HT-29 (cell line): ENCODE data around the gene PXN. TPM values are rescaled to one million over a fixed set of nuclear protein-coding genes. Genes with fewer than 3 reads are reported as not detected.
"Not testable (repeated sequence)": the region's sequence is repeated elsewhere in the genome, so short reads cannot be mapped to it uniquely, and the experiment has no call there.

Experiments
- DNase-seq: peaks from one replicate; pipeline ENCODE4 v3.0.0-alpha.2; 2015; ENCODE audit warnings: low spot score
- total RNA-seq: library from RNA; depleted of rRNA; stranded (reverse); fragments of >200 nt; shearing (Covaris generic); gene quantifications from 2 replicates; pipeline ENCODE4 v1.2.3, GENCODE V29; 2014

PXN gene
- total RNA-seq, 1 experiment from 2014 or later, result 63.0 TPM

DNA sequence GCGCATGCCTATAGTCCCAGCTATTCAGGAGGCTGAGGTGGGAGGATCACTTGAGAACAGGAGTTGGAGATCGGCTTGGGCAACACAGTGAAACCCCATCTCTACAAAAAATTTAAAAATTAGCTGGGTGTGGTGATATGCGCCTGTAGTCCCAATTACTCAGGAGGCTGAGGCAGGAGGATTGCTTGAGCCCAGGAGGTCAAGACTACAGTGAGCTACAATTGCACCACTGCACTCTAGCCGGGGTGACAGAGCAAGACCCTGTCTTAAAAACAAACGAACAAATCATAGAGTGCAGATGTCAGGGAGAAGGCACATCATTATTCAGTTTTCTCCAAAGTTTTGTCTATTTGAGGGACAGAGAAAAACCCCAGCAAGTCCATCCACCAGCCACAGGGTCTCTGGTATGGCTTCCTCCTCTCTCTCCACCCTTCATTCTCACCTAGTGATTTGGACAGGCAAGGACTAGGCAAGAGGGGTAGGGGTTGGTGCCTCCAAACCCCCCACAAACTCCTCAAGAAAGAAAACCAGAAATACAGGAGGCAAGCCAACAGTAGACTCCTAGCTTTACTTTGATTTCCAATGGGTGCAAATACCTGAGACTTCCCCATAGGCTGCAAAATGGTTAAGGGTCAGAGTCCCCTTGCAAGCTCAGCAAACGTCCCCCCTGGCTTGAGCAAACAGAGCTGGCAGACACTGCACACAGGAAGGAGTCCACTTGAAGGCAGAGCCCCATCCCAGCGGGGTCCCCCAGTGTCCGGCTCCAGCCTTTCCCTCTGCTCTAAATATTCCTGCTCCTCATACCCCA is 38.1 kb downstream of the PXN start:
- DNase-seq, result no peak

DNA sequence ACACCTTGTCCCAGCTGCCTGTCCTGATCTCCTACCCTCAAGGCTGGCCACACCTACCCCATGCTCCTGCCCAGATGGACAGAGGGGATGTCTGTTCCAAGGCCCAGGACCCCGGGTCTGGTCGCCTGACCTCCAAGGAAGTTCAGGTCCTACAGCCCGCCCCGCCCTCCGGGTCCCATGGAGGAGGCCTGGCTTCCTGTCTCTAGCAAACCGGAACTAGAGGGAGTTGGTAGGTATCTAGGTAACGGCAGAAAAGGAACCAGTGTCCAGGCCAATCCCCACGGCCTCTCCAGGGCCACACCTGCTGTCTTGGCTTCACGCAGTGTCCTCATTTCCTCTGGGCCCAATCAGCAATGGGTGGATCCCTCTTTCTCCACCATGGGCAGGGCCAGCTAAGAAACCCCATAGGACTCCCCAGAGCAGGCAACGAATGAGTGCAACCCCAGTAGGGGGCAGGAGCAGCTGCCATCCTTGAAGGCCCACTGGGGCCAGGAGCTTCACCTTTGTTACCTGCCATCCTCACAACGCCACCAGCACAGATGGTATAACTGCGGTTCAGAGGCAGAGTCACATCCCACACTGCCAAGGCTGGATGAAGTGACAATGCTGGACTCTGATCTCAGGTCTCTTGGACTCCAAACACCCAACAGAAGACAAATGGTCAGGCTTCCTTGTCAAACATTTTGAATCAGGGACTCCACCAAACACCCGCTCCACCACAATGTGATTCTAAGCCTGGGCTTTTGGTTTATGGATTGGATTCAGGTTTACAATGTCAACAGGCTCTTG is 39.5 kb downstream of the PXN start:
- peak; percentile 58 for DNase-seq

DNA sequence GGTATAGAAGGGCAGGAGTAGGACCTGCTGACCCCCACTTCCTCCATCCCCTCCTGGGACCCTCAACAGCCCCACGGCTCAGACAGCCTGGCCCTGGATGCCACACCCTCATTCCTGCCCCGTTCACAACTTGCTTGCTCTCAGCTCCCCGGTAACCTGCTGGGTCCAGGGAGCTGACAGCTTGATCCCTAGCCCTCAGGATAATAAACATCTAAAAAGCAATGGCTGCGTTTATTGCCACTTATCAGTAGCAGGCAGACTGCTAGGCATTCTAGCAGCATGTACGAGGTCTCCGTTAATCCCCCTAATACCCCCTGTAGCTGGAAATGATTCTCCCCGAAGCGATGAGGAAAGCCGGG is 40.4 kb downstream of the PXN start:
- DNase-seq, result no peak

DNA sequence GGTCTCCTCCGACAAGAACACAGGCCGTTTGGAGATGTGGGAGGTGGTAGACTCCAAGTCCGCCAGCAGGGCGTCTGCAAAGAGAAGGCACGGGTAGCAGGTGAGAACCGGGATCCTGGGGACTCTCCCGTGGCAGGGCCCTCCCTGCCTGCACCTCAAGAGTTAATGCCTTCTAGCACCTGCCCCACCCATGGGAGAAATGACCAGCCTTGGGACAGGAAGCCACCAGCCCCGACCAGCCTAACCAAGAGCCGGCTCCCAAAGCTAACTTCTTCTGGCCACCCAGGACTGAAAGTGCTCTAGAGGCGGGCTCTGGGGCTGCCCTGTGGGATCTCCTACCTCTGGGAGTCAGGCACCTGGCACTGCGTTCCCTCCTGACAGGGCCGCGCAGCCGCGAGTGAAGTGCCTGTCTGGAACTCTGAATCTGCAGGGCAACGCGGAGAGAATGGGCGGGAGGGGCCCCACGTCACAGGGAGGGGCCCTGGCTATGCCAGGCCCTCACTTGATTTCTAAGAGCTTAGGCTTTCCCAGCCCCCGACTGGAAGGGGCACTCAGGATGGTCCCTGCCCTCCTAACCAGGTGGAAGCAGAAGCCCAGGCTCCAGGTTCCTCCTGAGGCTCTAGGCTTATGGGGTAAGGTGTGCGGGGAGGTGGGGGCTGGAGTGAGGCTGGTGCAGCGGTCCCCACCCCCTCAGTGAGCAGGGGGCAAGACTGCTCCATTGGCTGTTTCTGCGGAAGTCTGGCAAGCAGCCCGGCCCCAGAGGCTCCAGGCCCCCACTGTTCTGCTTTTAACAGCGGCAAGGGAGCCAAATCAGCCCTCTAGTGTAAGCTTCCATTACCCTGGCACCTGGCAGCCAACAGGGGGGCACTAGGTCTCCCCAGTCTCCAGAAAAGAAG is 41.0 kb downstream of the PXN start:
- peak; percentile 85 for DNase-seq

DNA sequence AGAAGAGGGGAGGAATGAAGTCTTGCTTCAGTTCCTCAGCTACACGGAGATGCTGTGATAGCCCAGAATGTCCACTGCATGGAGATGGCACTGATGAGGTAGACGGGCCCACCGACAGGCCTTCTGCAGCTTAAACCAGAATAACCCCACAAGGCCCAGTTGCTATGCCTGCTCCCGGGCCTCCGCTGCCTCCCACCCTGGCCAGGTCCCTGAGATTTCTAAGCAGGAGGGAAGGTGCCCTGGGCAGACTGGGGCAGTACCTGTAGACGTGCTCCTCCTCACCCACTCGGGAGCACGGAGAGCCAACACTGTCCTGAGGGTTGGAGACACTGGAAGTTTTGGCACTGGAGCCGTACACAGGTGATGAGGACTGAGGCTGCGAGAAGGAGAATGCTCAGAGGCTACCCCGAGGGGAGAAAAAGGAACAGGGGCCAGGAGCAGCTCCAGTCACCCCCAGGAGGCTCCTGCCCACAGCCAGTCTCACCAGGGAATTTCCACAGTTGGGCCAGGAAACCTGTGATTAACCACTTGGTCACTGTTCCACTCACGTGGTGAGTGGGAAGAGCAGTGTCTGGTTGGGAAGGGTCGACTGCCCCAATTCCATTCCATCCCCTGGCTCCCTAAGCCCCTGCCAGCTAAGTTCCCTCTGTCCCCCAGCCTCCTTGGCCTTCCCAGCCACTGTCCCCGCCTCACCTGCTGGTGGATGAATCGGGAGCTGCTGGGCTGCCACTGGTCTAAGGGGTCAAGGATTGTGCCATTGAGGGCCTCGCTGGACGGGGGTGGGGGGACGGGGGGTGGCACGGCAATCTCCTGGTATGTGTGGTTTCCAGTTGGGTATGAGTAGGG is 41.8 kb downstream of the PXN start:
- no peak for DNase-seq

DNA sequence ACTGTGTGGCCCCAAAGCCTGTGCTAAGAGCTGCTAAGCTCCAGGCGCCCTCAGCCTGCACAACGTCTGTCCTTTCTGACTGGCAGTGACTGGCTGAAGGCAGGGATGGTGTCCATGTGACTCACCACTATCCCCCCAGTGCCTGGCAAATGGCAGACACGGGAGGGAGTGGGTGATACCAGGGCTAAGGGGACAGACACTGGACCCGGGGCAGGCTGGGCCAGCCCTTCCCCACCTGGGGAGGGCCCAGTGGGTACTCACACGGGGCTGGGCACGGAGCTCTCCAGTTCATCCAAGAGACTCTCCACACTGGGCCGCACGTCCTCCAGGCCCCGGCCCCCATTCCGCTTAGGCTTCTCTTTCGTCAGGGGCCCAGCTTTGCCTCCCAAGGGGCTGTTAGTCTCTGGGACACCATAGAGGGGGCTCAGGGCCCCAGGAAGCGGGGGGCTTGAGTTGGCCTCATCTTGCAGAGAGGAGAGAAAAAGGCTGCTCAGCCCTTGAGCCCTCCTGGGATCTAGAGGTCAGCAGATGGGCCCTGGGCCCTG is 43.2 kb downstream of the PXN start:
- DNase-seq, result no peak

DNA sequence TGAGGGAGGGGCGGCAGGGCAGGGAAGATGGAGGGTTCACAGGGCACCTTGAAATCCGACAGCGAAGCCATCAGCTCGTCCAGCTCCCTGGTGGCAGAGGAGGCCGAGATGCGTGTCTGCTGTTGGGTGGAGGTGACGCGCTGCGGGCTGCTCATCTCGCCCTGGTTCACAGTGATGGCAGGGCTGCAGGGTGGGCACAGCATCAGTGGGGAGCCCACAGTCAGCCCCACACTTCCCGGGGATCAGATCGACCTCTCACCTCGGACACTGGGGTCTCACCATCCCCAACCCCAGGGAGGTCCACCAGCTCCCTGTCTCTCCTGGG is 44.0 kb downstream of the PXN start:
- DNase-seq, result no peak

DNA sequence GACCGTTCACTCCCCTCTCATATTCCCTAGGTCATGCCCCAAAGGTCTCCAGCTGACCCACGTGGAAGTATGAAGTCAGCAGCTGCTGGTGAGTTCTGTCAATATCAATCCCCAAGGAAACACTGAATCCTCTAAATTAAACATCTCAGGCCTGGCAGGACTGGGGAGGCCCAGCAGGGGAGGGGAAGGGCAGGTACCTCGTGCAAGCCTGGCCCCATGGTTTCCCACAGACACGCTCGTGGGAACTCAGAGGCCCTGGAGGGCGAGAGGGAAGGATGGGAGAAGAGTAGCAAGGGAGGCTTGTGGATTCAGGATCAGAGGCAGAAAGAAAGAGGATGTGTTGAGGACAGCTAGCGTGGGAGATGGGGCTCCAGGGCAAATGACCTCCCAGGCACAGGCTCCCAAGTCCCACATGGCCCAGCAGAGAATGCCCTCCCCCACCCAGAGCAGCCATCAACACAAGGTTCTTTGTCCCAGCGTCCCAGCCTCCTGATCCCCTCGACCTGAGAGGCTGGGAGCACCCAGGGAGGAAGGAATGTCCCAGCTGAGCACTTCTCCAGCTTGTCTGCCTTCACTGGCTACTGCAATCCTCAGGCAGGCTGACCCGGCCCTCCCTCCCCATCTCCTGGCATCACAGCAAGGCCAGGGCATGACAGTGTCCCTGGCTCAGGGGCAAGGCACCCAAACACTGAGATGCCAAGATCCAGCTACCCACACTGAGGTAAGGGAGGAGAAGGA is 44.5 kb downstream of the PXN start:
- DNase-seq, result no peak

DNA sequence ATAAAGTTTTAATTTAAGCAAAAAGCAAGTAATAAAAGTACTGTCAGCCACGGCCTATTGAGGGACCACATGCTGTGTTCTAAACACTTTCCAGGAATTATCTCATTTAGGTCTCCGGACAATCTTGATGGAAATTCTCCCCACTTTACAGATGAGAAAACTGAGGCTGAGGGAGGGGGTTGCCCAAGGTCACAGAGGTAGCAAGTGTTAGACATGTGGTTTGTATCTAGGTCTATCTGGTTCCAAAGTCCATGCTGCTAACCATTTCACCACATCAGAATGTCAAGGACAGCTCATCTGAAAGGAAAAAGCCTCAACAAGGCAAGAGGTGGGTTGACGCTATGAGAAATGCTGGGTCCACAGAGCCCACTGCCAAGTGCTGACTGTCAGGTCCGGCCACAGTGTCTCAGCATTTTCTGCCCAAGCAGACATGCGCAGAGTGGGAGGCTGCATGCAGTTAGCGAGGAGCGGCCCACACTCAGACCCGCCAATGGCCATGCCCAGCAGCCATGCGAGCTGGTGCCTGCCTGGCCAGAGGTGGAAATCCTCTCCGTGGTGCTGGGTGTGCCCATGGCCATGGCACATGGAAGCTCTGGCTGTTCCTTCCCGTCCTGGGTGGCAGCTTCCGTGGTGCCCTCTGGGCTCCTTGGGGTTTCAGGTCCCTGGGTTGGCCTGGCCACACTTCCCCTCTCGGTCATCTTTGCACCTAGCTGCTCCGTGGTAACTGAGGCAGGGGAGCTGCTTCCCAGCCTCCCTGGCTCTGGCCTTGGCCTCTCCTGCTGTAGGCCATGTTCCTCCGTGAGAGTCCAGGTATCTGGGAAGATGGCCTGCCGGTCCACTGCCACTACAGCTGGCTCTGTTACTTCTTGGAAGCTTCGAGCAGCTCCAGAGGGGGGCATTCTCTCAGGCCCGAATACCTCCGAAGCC is 46.6 kb downstream of the PXN start:
- no peak for DNase-seq

DNA sequence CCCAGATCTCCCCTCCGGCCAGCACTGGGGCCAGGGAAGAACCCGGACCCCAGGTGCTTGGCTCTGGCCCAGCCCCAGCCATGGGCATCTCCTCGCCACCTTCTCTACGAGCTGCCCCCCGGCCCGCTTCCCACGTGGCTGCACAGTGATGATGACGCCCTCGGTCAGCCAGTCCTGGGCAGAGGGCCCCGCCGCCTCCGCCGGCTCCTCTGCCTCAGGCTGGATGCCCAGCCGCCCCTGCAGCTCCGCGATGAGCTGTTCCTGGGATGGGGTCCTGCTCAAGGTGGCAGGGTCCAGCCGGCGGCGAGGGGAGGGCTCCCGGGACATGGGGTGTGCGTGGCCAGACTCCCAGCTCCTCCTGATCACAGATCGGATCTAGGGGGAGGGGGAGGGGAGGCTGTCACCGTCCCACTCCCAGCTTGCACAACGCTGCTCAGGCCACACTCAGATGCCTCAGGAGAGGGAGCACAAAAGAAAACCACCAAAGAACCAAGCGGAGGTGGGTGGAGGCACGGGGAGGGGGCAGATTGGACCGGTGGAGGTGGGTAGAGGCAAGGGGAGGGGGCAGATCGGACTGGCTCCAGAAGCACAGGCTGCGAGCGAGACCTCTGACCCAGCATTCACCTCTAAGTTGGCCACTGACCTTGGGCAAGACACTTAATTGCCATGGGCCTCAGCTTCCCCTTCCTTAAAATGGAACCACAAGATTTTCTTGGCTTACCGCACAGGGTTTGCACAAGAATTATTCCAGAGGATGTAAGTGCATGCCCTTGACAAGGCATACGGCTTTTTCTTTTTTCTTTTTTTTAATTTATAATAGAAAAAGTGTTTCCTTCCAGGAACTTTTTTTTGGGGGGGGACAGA is 48.6 kb downstream of the PXN start:
- no peak for DNase-seq

DNA sequence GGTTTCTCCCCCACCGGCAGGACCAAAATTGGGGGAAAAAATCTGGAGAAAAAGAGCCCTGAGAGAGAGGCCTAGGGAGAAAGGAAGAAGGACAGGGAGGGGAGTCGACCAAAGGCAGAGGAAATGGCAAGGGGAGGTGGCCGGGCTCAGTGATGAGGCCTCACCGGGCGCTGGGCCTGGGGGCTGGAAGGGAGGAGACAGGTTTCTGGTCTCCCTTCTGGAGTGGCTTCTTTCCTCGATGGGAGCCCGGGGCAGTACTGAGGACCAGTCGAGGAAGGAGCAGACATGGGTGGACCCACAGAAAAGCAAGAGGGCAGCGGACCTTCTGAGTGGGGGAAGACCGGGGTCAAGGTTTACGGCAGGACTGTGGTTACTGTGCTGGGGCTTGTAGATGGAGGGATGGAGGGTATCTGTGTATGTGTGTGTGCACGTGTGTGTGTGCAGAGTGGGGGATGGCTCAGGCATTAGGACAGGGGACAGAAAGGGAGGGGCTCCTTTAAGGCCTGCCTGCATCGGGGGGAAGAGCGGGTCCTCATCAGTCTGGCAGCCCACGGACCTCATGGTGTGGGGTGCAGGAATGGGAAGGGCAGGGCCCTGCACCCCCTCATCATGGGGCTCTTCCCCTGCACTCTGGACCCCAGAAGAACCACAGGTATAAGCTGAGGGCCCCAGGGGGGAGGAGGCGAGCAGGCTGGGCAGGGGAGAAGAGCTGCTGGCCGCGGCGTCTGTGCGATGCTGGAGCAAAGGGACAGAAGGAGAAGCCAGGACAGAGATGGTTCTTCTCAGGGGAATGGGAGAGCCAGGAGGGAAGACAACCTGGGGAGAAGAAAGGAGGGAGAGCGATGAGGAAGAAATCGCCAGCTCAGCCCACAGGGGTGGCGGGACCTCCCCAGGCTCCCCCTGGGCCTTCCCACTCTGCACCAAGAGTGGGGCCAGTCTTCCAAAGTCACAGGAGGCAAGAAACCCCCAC is 49.5 kb downstream of the PXN start:
- no peak for DNase-seq

DNA sequence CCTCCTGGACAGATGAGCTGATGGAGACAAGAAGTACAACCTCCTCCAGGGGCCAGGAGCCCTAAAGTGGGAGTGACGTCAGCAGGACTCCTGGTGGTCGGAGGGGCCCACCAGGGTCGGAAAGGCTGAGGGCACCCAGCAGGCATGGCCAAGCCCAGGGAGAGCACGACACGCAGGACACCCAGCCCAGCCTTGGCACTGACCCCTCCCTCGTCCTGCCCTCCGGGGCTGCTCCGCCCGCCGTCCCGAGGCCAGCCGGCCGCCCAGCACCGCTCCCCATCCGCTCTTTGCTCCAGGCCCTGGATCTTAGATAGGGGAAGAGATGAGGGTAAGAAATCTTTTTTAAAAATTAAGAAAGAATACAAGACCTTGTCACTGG is 50.2 kb downstream of the PXN start:
- DNase-seq, result no peak

DNA sequence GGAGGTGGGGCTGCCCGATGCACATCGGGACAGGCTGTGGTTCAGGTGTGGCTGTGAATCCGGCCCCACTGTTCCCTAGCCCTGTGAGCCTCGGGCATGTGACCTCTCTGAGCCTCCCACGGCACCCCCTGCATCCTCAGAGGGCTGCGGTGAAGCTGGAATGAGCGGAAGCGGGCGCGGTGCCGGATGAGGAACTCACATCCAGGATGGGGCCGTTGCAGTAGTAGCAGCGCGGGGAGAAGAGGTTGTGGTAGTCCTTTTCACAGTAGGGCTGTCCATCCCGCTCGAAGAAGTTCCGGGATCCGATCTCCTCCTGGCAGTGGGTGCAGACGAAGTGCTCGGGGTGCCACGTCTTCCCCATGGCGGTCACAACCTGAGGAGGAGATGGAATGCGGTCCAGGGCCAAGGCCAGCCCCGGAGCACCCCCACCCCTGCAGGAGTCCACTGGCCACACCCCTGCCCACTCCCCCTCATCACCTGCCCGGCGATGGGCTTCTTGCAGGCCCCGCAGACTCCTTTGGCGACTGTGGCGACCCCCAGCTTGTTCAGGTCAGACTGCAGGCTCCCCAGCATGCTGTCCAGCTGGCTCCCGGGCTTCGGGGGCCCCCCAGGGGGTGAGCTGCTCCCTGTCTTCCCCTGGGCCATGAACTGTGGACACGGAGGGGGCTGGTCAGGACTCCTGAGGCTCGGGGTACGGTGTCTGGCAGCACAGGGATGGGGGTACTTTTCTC is 50.7 kb downstream of the PXN start:
- DNase-seq, result no peak

DNA sequence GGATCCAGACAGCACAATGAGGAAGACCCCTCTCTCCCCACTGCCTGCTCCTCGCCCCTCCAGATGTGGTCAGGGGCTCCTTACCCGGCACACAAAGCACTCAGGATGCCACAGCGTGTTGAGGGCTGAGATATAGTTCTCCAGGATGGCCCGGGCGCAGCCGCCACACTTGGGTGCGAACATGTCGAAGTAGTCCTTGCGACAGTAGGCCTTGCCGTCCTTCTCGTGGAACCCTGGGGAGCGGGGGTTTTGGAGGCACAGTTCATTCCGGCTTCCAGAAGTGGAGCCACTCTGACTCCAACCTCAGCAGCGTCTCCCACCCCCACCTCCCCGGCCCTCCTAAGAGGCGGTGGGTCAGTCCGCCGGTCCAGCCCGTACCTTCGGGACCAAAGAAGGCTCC is 51.8 kb downstream of the PXN start:
- no peak for DNase-seq

DNA sequence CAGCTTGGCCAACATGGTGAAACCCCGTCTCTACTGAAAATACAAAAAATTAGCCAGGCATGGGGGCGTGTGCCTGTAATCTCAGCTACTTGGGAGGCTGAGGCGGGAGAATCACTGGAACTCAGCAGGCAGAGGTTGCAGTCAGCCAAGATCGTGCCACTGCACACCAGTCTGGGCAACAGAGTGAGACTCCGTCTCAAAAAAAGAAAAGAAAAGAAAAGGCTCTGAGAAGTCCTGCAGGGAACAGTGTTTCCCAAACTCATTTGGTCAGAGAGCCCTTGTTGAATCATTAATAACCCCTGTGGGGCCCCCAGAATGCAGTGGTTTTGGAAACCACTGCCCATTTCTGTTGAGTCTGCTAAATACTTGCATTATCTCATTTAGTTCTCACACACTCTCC is 52.3 kb downstream of the PXN start:
- DNase-seq, result not testable (repeated sequence)

DNA sequence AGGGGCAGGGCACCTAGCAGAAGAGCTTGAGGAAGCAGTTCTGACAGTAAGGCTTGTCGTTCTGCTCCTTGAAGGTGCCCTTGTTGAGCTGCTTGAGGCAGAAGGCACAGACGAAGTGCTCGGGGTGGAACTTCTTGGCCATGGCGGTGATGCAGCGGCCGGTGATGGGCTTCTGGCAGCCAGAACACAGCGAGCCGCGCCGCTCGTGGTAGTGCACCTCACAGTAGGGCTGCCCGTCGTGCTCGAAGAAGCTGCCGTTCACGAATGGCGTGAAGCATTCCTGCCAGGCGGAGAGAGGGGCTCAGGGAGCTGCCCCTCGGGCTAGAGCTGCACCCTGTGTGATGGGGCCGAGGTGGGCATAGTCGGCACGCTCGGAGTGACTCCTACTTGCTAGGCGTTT is 53.2 kb downstream of the PXN start:
- DNase-seq, result no peak
